ENCODE measurements around the gene LAMC3. TPM values are rescaled to one million over a fixed set of nuclear protein-coding genes. Genes with fewer than 3 reads are reported as not detected.

Gene LAMC3
- polyA plus RNA-seq, 1 of the 3 experiments (the other 2 are of a cell fraction), result 0.07 TPM

DNA sequence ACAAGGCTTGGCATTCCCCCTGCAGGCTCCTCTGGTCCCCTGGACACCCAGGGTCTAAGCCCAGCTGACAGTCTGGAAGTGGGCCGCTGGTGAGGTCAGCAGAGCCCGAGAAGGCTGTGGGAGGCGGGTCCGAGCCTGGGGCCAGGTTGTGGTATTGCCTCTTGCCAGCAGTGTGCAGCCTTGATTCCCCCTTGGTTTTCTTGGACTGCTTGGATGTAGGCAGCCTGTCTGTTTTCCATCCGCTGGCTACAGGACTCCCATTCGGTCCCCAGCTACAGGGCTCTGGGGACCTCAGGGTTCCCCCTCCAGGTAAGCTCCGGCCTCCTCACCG is 88.9 kb downstream of the LAMC3 start:
- POLR2A ChIA-PET, result interaction anchor here (1.0 kb wide), 1 partner anchor 28 kb away, joined by 3 read pairs; the partner anchor contains the start of gene NUP214

GRCh38 chr9:131098391-131099101 is 89.6 kb downstream of the LAMC3 start:
- H3K27ac ChIP-seq (ENCODE audit: low read depth in 2 of 2, low read length in 1 of 2), result no peak overlapping the region
- H2AFZ ChIP-seq (ENCODE audit: low read depth), result no peak overlapping the region
- H3K27me3 ChIP-seq (ENCODE audit: insufficient read depth), result peaks cover 27% of the 10 kb centered on the region
- 76% methylated on average over 10 of the region's 13 CpGs for WGBS (ENCODE audit: low lambda C conversion rate)
- H3K9me3 ChIP-seq, result no peaks in the 10 kb centered on the region
- POLR2A ChIA-PET, result interaction anchor here (3.2 kb wide), 1 partner anchor 27 kb away, joined by 13 read pairs; the partner anchor contains the start of gene NUP214
- H3K4me3 ChIP-seq (ENCODE audit: low read depth in 2 of 2, low read length in 1 of 2), result no peak overlapping the region
- H3K4me1 ChIP-seq (ENCODE audit: control insufficient read depth in 1 of 2, insufficient read depth in 2 of 2, low read depth in 1 of 2, low read length in 1 of 2), result peaks cover 0 to 9% of the 10 kb centered on the region in 2 experiments; a peak in 1 of 4 replicates
- no peak for DNase-seq
- CTCF ChIA-PET, result interaction anchor here (0.9 to 3.1 kb wide), 5 partner anchors 14 to 238 kb away, joined by 3 to 11 read pairs (median 4); partner anchors contain the start of gene NUP214
- H3K9ac ChIP-seq, result no peak overlapping the region
- TF ChIP-seq FOXJ3 (CRISPR knock-in tag; IDR thresholded peaks at IDR 0.05) (no peak), RXRA (IDR thresholded peaks at IDR 0.05; ENCODE audit: borderline replicate concordance, low read depth) (no peak), FOXM1 (IDR thresholded peaks at IDR 0.05; ENCODE audit: low read depth) (no peak), GATA2 (CRISPR knock-in tag; IDR thresholded peaks at IDR 0.05) (no peak)
- TF ChIP-seq, protein P1, sequence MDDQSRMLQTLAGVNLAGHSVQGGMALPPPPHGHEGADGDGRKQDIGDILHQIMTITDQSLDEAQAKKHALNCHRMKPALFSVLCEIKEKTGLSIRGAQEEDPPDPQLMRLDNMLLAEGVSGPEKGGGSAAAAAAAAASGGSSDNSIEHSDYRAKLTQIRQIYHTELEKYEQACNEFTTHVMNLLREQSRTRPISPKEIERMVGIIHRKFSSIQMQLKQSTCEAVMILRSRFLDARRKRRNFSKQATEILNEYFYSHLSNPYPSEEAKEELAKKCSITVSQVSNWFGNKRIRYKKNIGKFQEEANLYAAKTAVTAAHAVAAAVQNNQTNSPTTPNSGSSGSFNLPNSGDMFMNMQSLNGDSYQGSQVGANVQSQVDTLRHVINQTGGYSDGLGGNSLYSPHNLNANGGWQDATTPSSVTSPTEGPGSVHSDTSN (IDR thresholded peaks at IDR 0.05), result no peak
- TF ChIP-seq, protein P2, sequence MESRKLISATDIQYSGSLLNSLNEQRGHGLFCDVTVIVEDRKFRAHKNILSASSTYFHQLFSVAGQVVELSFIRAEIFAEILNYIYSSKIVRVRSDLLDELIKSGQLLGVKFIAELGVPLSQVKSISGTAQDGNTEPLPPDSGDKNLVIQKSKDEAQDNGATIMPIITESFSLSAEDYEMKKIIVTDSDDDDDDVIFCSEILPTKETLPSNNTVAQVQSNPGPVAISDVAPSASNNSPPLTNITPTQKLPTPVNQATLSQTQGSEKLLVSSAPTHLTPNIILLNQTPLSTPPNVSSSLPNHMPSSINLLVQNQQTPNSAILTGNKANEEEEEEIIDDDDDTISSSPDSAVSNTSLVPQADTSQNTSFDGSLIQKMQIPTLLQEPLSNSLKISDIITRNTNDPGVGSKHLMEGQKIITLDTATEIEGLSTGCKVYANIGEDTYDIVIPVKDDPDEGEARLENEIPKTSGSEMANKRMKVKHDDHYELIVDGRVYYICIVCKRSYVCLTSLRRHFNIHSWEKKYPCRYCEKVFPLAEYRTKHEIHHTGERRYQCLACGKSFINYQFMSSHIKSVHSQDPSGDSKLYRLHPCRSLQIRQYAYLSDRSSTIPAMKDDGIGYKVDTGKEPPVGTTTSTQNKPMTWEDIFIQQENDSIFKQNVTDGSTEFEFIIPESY (IDR thresholded peaks at IDR 0.05; ENCODE audit: borderline replicate concordance, low read depth), result no peak
- no peaks in the 10 kb centered on the region for H3K9me2 ChIP-seq
- H3K36me3 ChIP-seq (replicated peaks in 1 of 2; ENCODE audit: control insufficient read depth in 1 of 2, insufficient read depth in 2 of 2, low read length in 1 of 2), result no peaks in the 10 kb centered on the region
- H3K4me2 ChIP-seq, result no peak overlapping the region
- H3K79me2 ChIP-seq (ENCODE audit: insufficient read depth), result no peaks in the 10 kb centered on the region
- H4K20me1 ChIP-seq (ENCODE audit: insufficient read depth), result no peaks in the 10 kb centered on the region
- H3F3A ChIP-seq (replicated peaks; ENCODE audit: insufficient read depth), result no peaks in the 10 kb centered on the region

More for the DNA sequence above, 88.9 kb downstream of the LAMC3 start:
- H3F3A ChIP-seq (replicated peaks; ENCODE audit: insufficient read depth), result no peaks in the 10 kb centered on the region
- H3K4me1 ChIP-seq (ENCODE audit: control insufficient read depth in 1 of 2, insufficient read depth in 2 of 2, low read depth in 1 of 2, low read length in 1 of 2), result peaks cover 0 to 12% of the 10 kb centered on the region in 2 experiments; a peak in 1 of 4 replicates
- DNase-seq, result no peak
- H3K9ac ChIP-seq, result no peak overlapping the region
- H3K79me2 ChIP-seq (ENCODE audit: insufficient read depth), result no peaks in the 10 kb centered on the region
- H3K27me3 ChIP-seq (ENCODE audit: insufficient read depth), result peaks cover 27% of the 10 kb centered on the region
- TF ChIP-seq YY1 (IDR thresholded peaks at IDR 0.05; ENCODE audit: low read depth) (no peak), EP300 (IDR thresholded peaks at IDR 0.05; ENCODE audit: borderline replicate concordance in 1 of 2, low read depth in 1 of 2, low read length in 1 of 2) (no peak), RCOR1 (IDR thresholded peaks at IDR 0.05; ENCODE audit: low read length) (no peak), SMC3 (IDR thresholded peaks at IDR 0.05; ENCODE audit: low read depth, low read length) (no peak), FOXJ3 (CRISPR knock-in tag; IDR thresholded peaks at IDR 0.05) (no peak), JUND (IDR thresholded peaks at IDR 0.05) (no peak), CHD2 (IDR thresholded peaks at IDR 0.05; ENCODE audit: low read length, partially characterized antibody) (no peak)
- H4K20me1 ChIP-seq (ENCODE audit: insufficient read depth), result no peaks in the 10 kb centered on the region
- H3K27ac ChIP-seq (ENCODE audit: low read depth in 2 of 2, low read length in 1 of 2), result no peak overlapping the region
- H3K4me3 ChIP-seq (ENCODE audit: low read depth in 2 of 2, low read length in 1 of 2), result no peak overlapping the region
- no peaks in the 10 kb centered on the region for H3K9me3 ChIP-seq
- no peaks in the 10 kb centered on the region for H3K9me2 ChIP-seq
- no peak overlapping the region for H2AFZ ChIP-seq (ENCODE audit: low read depth)
- CTCF ChIA-PET, result interaction anchor here (1.2 to 3.1 kb wide), 2 partner anchors 41 to 100 kb away, joined by 3 to 11 read pairs; no protein-coding TSS in a partner anchor
- H3K36me3 ChIP-seq (replicated peaks in 1 of 2; ENCODE audit: control insufficient read depth in 1 of 2, insufficient read depth in 2 of 2, low read length in 1 of 2), result no peaks in the 10 kb centered on the region
- WGBS (ENCODE audit: low lambda C conversion rate), result 89% methylated on average over 3 of the region's 8 CpGs
- no peak overlapping the region for H3K4me2 ChIP-seq

Measured in SK-N-SH (cell line).